T-helper 1 cell treated with Interleukin-12 subunit alpha and Interleukin-12 subunit beta and Interleukin-4 antibody, amounts not matched to agents 30 μg/mL and 1 μg/mL, for 36 hours (primary cell): ENCODE measurements around the gene EFNA1.
A peak's percentile ranks its signal among the peaks of the same experiment; 100 is the strongest.
"Not testable (repeated sequence)": the region's sequence is repeated elsewhere in the genome, so short reads cannot be mapped to it uniquely, and the experiment has no call there.

Source experiments
- H3K27ac Mint-ChIP-seq: one replicate; pipeline ENCODE4 v1.8.0; 2021; ENCODE audit warnings: mild to moderate bottlenecking, mixed read lengths
- H3K27me3 Mint-ChIP-seq: one replicate; pipeline ENCODE4 v1.8.0; 2021; ENCODE audit warnings: low read depth, mixed read lengths
- H3K36me3 Mint-ChIP-seq: one replicate; pipeline ENCODE4 v1.8.0; 2021; ENCODE audit warnings: low read depth, mixed read lengths
- H3K4me1 Mint-ChIP-seq: one replicate; pipeline ENCODE4 v1.8.0; 2021; ENCODE audit warnings: low read depth, mixed read lengths
- H3K4me3 Mint-ChIP-seq: one replicate; pipeline ENCODE4 v1.8.0; 2021; ENCODE audit warnings: mild to moderate bottlenecking, moderate library complexity, mixed read lengths
- H3K9me3 Mint-ChIP-seq: one replicate; pipeline ENCODE4 v1.8.0; 2021; ENCODE audit warnings: mixed read lengths

The EFNA1 gene

DNA sequence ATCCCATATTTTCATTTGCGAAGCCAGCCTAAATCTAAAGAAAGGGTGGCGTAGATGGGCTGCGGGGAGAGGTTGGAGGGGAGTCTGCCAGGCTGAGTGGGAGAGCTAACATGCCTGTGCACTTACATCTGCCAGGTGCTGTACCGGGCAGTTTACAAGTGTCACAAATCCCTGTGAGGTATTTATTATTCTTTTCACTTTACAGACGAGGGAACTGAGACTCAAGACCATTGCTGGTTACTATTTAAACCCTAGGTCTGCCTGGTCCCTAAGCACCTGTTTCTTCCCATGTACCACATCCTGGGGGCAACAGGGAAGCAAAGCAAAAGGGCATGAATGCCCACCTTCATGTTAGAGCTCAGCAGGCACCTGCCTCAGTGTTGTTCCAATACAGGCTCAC lies 19.4 kb upstream of the EFNA1 start:
- Mint-ChIP-seq H3K4me3 (no peak overlapping the region), H3K4me1 (no peaks in the 10 kb centered on the region), H3K27me3 (peaks cover 27% of the 10 kb centered on the region), H3K36me3 (no peaks in the 10 kb centered on the region), H3K27ac (no peak overlapping the region), H3K9me3 (no peaks in the 10 kb centered on the region)

GRCh38 chr1:155110381-155110780 lies 17.3 kb upstream of the EFNA1 start:
- Mint-ChIP-seq H3K27me3 (peaks cover 25% of the 10 kb centered on the region), H3K4me3 (no peak overlapping the region), H3K27ac (no peak overlapping the region), H3K9me3 (no peaks in the 10 kb centered on the region), H3K36me3 (no peaks in the 10 kb centered on the region), H3K4me1 (no peaks in the 10 kb centered on the region)

DNA sequence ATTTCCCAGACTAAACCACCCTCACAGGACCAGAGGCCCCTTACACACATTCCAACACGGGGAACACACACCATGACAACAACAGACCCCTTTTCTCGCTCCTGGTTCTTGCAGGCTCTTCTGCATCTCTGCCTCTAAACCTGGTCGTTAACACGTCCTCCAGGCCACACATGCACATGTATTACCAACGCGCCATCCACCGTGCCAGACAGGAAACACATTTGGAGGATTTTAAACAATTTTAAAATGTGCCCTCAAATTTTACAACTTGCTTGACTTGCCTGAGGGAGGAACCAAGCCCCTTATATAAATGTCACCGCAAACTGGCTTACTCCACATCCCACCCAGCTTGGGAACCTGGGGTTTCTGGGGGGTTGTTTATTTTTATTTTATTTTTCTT lies 16.9 kb upstream of the EFNA1 start:
- H3K27me3 Mint-ChIP-seq: peaks cover 21% of the 10 kb centered on the region
- no peaks in the 10 kb centered on the region for H3K9me3 Mint-ChIP-seq
- H3K4me3 Mint-ChIP-seq: no peak overlapping the region

GRCh38 chr1:155113450-155113980 lies 14.2 kb upstream of the EFNA1 start:
- peaks cover 27% of the 10 kb centered on the region for H3K27me3 Mint-ChIP-seq
- H3K36me3 Mint-ChIP-seq: no peaks in the 10 kb centered on the region
- no peaks in the 10 kb centered on the region for H3K9me3 Mint-ChIP-seq
- no peaks in the 10 kb centered on the region for H3K4me1 Mint-ChIP-seq
- H3K4me3 Mint-ChIP-seq: no peak overlapping the region
- H3K27ac Mint-ChIP-seq: no peak overlapping the region

More for the DNA sequence above, 16.9 kb upstream of the EFNA1 start:
- H3K36me3 Mint-ChIP-seq: no peaks in the 10 kb centered on the region
- H3K27ac Mint-ChIP-seq: no peak overlapping the region
- no peaks in the 10 kb centered on the region for H3K4me1 Mint-ChIP-seq

DNA sequence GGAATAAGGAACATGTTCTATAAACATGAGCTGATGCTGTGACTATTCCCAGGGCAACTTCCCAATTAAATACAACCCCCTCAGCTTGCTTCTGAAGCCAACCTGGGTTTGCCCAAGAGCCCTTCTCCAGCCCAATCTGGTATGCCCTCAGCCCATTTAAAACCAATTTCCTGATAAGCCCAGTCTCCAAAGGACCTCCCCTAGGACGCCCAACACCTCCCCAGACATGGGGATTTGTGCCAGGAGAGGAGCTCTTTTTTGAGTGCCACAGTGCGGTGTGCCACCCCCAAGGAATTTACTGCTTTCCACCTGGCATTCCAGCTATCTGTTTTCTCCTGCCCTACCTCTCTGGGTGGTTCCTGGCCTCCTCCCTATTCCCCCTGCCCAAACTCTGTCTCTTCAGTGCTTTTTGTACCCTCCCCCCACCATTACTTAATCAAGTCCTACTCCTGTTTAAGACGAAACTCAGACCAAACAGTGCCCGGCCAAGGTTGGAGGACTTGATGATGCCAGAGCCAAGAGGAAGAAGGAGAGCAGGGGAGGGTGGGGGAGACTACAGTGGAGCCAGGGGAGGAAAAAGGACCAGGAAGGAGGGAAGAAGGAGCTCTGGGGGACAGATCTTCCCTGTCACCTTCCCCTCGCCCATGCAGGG lies 11.4 kb upstream of the EFNA1 start:
- no peak overlapping the region for H3K4me3 Mint-ChIP-seq
- H3K9me3 Mint-ChIP-seq: no peaks in the 10 kb centered on the region
- H3K27ac Mint-ChIP-seq: no peak overlapping the region
- no peaks in the 10 kb centered on the region for H3K36me3 Mint-ChIP-seq
- peaks cover 24% of the 10 kb centered on the region for H3K27me3 Mint-ChIP-seq
- no peaks in the 10 kb centered on the region for H3K4me1 Mint-ChIP-seq

- Mint-ChIP-seq H3K4me3 (no peak overlapping the region), H3K36me3 (no peaks in the 10 kb centered on the region), H3K27me3 (peaks cover 27% of the 10 kb centered on the region), H3K27ac (no peak overlapping the region), H3K9me3 (no peaks in the 10 kb centered on the region), H3K4me1 (no peaks in the 10 kb centered on the region)
Observed at GRCh38 chr1:155117610-155118009, 10.1 kb upstream of the EFNA1 start.

- H3K36me3 Mint-ChIP-seq, H3K27ac Mint-ChIP-seq, H3K4me3 Mint-ChIP-seq, H3K9me3 Mint-ChIP-seq, H3K4me1 Mint-ChIP-seq: not testable (repeated sequence)
- H3K27me3 Mint-ChIP-seq: peaks cover 27% of the 10 kb centered on the region
Observed at GRCh38 chr1:155118090-155118489, 9.6 kb upstream of the EFNA1 start.

DNA sequence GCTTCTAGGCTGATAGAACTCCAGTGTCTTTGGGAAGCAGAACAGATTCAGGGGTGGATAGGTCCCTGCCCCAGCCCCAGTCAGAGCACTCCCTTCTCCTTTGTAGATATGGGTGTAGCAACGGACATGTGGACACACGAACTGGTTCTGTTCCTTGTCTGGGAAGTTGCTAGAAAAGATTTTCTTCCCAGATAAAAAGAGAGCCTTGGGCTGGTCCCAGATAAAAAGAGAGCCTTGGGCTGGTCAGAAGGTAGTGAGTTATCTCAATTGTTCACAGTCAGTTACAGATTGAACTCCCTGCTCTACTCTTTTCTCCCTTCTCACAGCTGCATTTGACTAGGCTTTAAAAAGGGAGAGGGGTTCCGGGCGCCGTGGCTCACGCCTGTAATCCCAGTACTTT lies 7.4 kb upstream of the EFNA1 start:
- Mint-ChIP-seq H3K4me1 (no peaks in the 10 kb centered on the region), H3K36me3 (no peaks in the 10 kb centered on the region), H3K9me3 (no peaks in the 10 kb centered on the region), H3K27me3 (peaks cover 38% of the 10 kb centered on the region), H3K27ac (no peak overlapping the region), H3K4me3 (no peak overlapping the region)

- Mint-ChIP-seq H3K27me3 (peaks cover 42% of the 10 kb centered on the region), H3K36me3 (no peaks in the 10 kb centered on the region)
Observed at GRCh38 chr1:155121249-155121648, 6.4 kb upstream of the EFNA1 start.

GRCh38 chr1:155122308-155122707 lies 5.4 kb upstream of the EFNA1 start:
- Mint-ChIP-seq H3K9me3 (no peaks in the 10 kb centered on the region), H3K4me1 (peaks cover 6% of the 10 kb centered on the region), H3K27me3 (peaks cover 51% of the 10 kb centered on the region), H3K36me3 (peaks cover 2% of the 10 kb centered on the region), H3K27ac (no peak overlapping the region), H3K4me3 (no peak overlapping the region)

More at GRCh38 chr1:155121249-155121648, 6.4 kb upstream of the EFNA1 start:
- no peaks in the 10 kb centered on the region for H3K4me1 Mint-ChIP-seq
- H3K27ac Mint-ChIP-seq: no peak overlapping the region
- H3K9me3 Mint-ChIP-seq: no peaks in the 10 kb centered on the region
- no peak overlapping the region for H3K4me3 Mint-ChIP-seq

DNA sequence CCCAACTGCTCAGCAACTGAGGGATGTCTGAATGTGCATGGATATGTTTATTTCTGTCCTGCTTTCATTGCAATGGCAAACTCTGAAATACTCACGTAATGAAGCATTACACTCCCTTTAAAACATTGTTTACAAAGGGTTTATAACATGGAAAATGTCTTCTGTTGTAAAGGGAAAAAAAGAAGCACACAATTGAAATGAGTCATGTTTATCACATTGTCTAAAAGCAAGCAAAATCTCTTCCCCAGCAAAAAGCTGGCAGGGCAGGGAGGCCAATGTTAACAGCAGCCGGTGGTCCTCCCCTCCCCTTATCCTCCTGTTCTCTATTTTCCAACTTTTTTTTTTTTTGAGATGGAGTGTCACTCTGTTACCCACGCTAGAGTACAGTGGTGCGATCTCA lies 3.9 kb upstream of the EFNA1 start:
- Mint-ChIP-seq H3K36me3 (peaks cover 2% of the 10 kb centered on the region), H3K4me1 (peaks cover 17% of the 10 kb centered on the region), H3K4me3 (no peak overlapping the region), H3K27ac (no peak overlapping the region), H3K27me3 (peaks cover 58% of the 10 kb centered on the region), H3K9me3 (no peaks in the 10 kb centered on the region)

- peaks cover 67% of the 10 kb centered on the region for H3K27me3 Mint-ChIP-seq
- H3K27ac Mint-ChIP-seq: no peak overlapping the region
- H3K4me1 Mint-ChIP-seq: peaks cover 18% of the 10 kb centered on the region
- peaks cover 2% of the 10 kb centered on the region for H3K36me3 Mint-ChIP-seq
- no peak overlapping the region for H3K4me3 Mint-ChIP-seq
- no peaks in the 10 kb centered on the region for H3K9me3 Mint-ChIP-seq
Observed at GRCh38 chr1:155124503-155125463, 2.9 kb upstream of the EFNA1 start.

DNA sequence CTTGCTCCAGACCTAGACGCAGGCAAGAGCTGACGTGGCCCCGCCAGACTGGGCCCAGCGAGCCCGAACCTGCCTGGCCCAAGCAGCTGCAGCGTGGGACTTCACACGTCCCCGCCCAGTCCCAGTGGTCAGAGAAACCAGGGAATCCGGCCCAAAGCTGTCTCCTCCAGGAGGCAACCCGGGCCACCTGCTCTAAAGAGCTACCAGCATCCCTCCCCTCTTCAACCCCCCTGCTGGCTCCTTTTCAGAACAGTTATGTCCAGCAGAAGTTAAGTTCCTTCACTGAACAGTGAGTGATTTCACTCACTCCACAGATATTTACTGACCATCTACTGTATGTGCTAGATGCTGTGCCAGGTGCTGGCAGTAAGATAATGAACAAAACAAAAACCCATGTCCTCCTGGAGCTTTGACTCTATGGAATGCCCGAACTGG lies 2.1 kb upstream of the EFNA1 start:
- Mint-ChIP-seq H3K4me1 (peaks cover 18% of the 10 kb centered on the region), H3K27me3 (peaks cover 67% of the 10 kb centered on the region), H3K36me3 (peaks cover 2% of the 10 kb centered on the region), H3K4me3 (no peak overlapping the region), H3K9me3 (no peaks in the 10 kb centered on the region), H3K27ac (no peak overlapping the region)

DNA sequence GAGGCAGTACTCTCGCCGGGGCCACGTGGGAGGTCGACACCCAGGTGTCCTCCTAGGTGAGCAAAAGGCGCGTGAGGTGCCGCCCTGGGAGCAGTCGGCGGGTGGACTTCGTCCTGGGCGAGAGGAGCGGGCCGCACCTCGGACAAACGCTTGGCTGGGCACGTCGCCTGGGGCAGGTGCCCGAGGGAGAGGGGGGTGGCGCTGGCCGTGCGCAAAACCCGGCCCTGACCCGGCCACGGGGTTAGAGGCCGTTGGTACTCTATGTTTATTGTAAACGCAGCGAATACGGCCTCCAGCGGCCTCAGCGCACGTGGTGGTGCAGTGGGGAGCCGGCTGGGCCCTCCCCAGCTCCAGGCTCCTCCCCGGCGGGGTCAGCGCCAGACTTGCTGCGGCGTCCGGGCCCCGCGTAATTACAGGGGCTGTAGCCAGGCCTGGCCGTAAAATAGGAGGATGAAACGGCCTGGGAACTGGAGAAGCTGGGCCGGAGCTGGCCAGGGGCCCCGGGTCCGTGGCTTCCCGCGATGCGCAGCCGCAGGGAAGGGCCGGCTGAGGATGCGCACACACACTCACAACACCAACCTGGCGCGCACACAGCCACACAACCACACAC lies 1.6 kb upstream of the EFNA1 start:
- Mint-ChIP-seq H3K27me3 (peaks cover 70% of the 10 kb centered on the region), H3K9me3 (no peaks in the 10 kb centered on the region), H3K27ac (no peak overlapping the region), H3K36me3 (peaks cover 2% of the 10 kb centered on the region), H3K4me1 (peaks cover 18% of the 10 kb centered on the region), H3K4me3 (peak overlapping the region; percentile 14)
